Fibroblast of lung (primary cell): ENCODE data around the gene IL25. TPM values are rescaled to one million over a fixed set of nuclear protein-coding genes. Genes with fewer than 3 reads are reported as not detected.

Source experiments
- polyA plus RNA-seq, 2 donors: library from polyadenylated mRNA; depleted of rRNA in 1 of 2; stranded (reverse) in 1 of 2; unstranded in 1 of 2; fragments of >200 nt; gene quantifications; 2 replicates each; pipeline ENCODE4 v1.2.1, GENCODE V29; 2011 to 2012; ENCODE audit warnings: missing spikeins in 1 of 2
- total RNA-seq: library from RNA; depleted of rRNA; stranded (reverse); fragments of >200 nt; gene quantifications from 2 replicates; pipeline ENCODE4 v1.2.1, GENCODE V29; 2014

The IL25 gene
- total and polyA plus RNA-seq, 2 donors (not counting 1 experiment from before 2014, with no cell fraction given) = not detected

Other genes starting within 250 kb of the IL25 start
- 5.1 and 10.2 TPM in 2 replicates for gene SLC7A8, start 189.1 kb upstream of the IL25 start, total RNA-seq
- gene SLC7A8, start 189.1 kb upstream of the IL25 start, polyA plus RNA-seq = 1.4 and 12.6 TPM in 2 replicates
- not detected in 2 replicates for gene RNF212B, start 134.9 kb upstream of the IL25 start, total RNA-seq
- gene RNF212B, start 134.9 kb upstream of the IL25 start, polyA plus RNA-seq = not detected in 2 replicates
- 3.3 and 4.6 TPM in 2 replicates for gene HOMEZ, start 86.7 kb upstream of the IL25 start, total RNA-seq
- 7.9 and 9.1 TPM in 2 replicates for gene HOMEZ, start 86.7 kb upstream of the IL25 start, polyA plus RNA-seq
- 2.6 TPM in 2 replicates for gene PPP1R3E, start 70.0 kb upstream of the IL25 start, total RNA-seq
- 3.3 and 6.0 TPM in 2 replicates for gene PPP1R3E, start 70.0 kb upstream of the IL25 start, polyA plus RNA-seq
- 17.2 and 25.4 TPM in 2 replicates for gene BCL2L2, start 66.0 kb upstream of the IL25 start, total RNA-seq
- 18.0 and 24.7 TPM in 2 replicates for gene BCL2L2, start 66.0 kb upstream of the IL25 start, polyA plus RNA-seq
- gene PABPN1, start 51.4 kb upstream of the IL25 start, total RNA-seq = 59.1 and 73.2 TPM in 2 replicates
- 152 and 158 TPM in 2 replicates for gene PABPN1, start 51.4 kb upstream of the IL25 start, polyA plus RNA-seq
- 16.4 and 23.1 TPM in 2 replicates for gene SLC22A17, start 19.9 kb upstream of the IL25 start, total RNA-seq
- 3.9 and 7.9 TPM in 2 replicates for gene SLC22A17, start 19.9 kb upstream of the IL25 start, polyA plus RNA-seq
- gene EFS, start 7.6 kb upstream of the IL25 start, total RNA-seq = 8.5 and 12.2 TPM in 2 replicates
- 2.0 and 2.3 TPM in 2 replicates for gene EFS, start 7.6 kb upstream of the IL25 start, polyA plus RNA-seq
- 0.33 and 0.77 TPM in 2 replicates for gene CMTM5, start 4.2 kb downstream of the IL25 start, total RNA-seq
- gene CMTM5, start 4.2 kb downstream of the IL25 start, polyA plus RNA-seq = 0.08 TPM in 1 of 2 replicates, not detected in the other
- not detected in 2 replicates for gene MYH6, start 35.5 kb downstream of the IL25 start, total RNA-seq
- not detected in 2 replicates for gene MYH6, start 35.5 kb downstream of the IL25 start, polyA plus RNA-seq
- not detected in 2 replicates for gene MYH7, start 62.9 kb downstream of the IL25 start, total RNA-seq
- gene MYH7, start 62.9 kb downstream of the IL25 start, polyA plus RNA-seq = not detected in 2 replicates
- gene NGDN, start 96.9 kb downstream of the IL25 start, total RNA-seq = 46.9 and 51.9 TPM in 2 replicates
- gene NGDN, start 96.9 kb downstream of the IL25 start, polyA plus RNA-seq = 39.5 and 47.7 TPM in 2 replicates
- gene ZFHX2, start 179.0 kb downstream of the IL25 start, total RNA-seq = 0.26 and 0.33 TPM in 2 replicates
- 0.11 TPM in 1 of 2 replicates, not detected in the other for gene ZFHX2, start 179.0 kb downstream of the IL25 start, polyA plus RNA-seq
- 23.4 and 24.1 TPM in 2 replicates for gene THTPA, start 183.5 kb downstream of the IL25 start, total RNA-seq
- gene THTPA, start 183.5 kb downstream of the IL25 start, polyA plus RNA-seq = 7.8 and 10.1 TPM in 2 replicates
- 5.6 and 9.2 TPM in 2 replicates for gene AP1G2, start 195.0 kb downstream of the IL25 start, total RNA-seq
- 3.6 and 7.9 TPM in 2 replicates for gene AP1G2, start 195.0 kb downstream of the IL25 start, polyA plus RNA-seq
- not detected in 2 replicates for gene JPH4, start 206.0 kb downstream of the IL25 start, total RNA-seq
- gene JPH4, start 206.0 kb downstream of the IL25 start, polyA plus RNA-seq = not detected in 2 replicates